ENCODE results near the gene LRRC8B.

DNA sequence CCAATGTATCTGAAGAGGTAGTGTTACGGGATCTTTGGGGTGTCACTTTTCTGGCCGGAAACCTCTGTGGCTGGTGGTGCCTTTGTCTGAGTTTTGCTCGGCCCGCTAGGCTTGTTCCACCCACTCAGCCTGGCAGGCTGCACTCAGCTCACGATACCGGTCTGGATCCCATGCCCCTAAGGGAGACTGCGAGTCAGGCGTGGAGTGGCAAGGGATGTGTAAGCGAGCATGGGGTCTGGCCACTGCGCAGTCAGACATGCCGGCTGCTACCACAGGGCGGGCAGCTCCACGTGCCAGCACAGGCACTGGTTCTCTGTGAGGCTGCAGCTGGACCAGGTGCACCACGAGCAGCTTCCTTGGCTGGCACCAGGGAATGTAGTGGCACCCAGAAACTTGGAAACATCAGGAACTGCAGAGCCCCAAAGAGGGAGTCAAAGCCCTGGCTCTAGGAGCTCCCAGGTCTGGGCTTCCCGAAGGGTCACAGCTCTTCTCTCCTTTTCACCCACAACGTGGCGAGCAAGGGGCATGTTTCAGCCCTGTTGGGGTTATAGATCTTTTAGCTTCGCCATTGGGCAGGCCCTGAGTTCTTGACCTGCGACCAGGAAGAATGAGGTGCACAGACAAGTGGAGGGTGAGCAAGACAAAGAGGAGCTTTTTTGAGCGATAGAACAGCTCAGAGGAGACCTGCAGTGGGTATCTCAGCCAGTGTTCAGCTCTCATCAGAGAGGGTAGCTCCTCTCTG, 84.5 kb downstream of the LRRC8B start:
- TF ChIP-seq, protein P1, sequence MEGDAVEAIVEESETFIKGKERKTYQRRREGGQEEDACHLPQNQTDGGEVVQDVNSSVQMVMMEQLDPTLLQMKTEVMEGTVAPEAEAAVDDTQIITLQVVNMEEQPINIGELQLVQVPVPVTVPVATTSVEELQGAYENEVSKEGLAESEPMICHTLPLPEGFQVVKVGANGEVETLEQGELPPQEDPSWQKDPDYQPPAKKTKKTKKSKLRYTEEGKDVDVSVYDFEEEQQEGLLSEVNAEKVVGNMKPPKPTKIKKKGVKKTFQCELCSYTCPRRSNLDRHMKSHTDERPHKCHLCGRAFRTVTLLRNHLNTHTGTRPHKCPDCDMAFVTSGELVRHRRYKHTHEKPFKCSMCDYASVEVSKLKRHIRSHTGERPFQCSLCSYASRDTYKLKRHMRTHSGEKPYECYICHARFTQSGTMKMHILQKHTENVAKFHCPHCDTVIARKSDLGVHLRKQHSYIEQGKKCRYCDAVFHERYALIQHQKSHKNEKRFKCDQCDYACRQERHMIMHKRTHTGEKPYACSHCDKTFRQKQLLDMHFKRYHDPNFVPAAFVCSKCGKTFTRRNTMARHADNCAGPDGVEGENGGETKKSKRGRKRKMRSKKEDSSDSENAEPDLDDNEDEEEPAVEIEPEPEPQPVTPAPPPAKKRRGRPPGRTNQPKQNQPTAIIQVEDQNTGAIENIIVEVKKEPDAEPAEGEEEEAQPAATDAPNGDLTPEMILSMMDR (IDR thresholded peaks at IDR 0.05 in 4 of 5, conservative IDR thresholded peaks at IDR 0.05 in 1 of 5) = no peak
- no peak for TF ChIP-seq POLR2A (IDR thresholded peaks at IDR 0.05)

Data from gastrocnemius medialis (tissue), 4 donors.